Smooth muscle cell (in vitro differentiated cells): ENCODE measurements around the gene PJA2. TPM values are rescaled to one million over a fixed set of nuclear protein-coding genes. Genes with fewer than 3 reads are reported as not detected.

Experiments
- DNase-seq: peaks from one replicate; lab custom pipeline; 2025; ENCODE audit not compliant: unreplicated experiment; lab: John Stamatoyannopoulos, UW
- H2AFZ ChIP-seq: fragments of 200-600 bp; sonication (generic); 2 replicates; pipeline ENCODE4 v1.6.0; 2016; ENCODE audit warnings: antibody characterized with exemption, low read depth, mild to moderate bottlenecking
- H3F3A ChIP-seq: fragments of 200-600 bp; sonication (generic); 2 replicates; pipeline ENCODE4 v1.6.0; 2017; ENCODE audit warnings: antibody characterized with exemption, low read depth
- H3K27ac ChIP-seq: fragments of 200-600 bp; sonication (generic); 2 replicates; pipeline ENCODE4 v1.5.1; 2016; ENCODE audit warnings: low read depth, mild to moderate bottlenecking
- H3K27me3 ChIP-seq: fragments of 200-600 bp; sonication (generic); 2 replicates; pipeline ENCODE4 v1.6.1; 2016; ENCODE audit warnings: low read depth, mild to moderate bottlenecking
- H3K36me3 ChIP-seq: fragments of 200-600 bp; sonication (generic); 2 replicates; pipeline ENCODE4 v1.5.1; 2016; ENCODE audit warnings: low read depth
- H3K4me1 ChIP-seq: fragments of 200-600 bp; sonication (generic); 2 replicates; pipeline ENCODE4 v1.5.1; 2016; ENCODE audit warnings: low read depth
- H3K4me2 ChIP-seq: fragments of 200-600 bp; sonication (generic); 2 replicates; pipeline ENCODE4 v1.6.0; 2016; ENCODE audit warnings: mild to moderate bottlenecking
- H3K4me3 ChIP-seq: fragments of 200-600 bp; sonication (generic); 2 replicates; pipeline ENCODE4 v1.5.1; 2016; ENCODE audit warnings: mild to moderate bottlenecking
- H3K79me2 ChIP-seq: fragments of 200-600 bp; sonication (generic); 2 replicates; pipeline ENCODE4 v1.6.0; 2016; ENCODE audit warnings: low read depth, mild to moderate bottlenecking
- H3K9ac ChIP-seq: fragments of 200-600 bp; sonication (generic); 2 replicates; pipeline ENCODE4 v1.6.0; 2016; ENCODE audit warnings: low read depth
- H3K9me3 ChIP-seq: fragments of 200-600 bp; sonication (generic); replicated peaks from 2 replicates; pipeline ENCODE4 v1.5.1; 2016; ENCODE audit warnings: low read depth
- H4K20me1 ChIP-seq: fragments of 200-600 bp; sonication (generic); 2 replicates; pipeline ENCODE4 v1.6.0; 2016; ENCODE audit warnings: low read depth
- CTCF ChIP-seq: fragments of 200-600 bp; sonication (generic); IDR thresholded peaks from 2 replicates; pipeline ENCODE4 v1.5.1; 2017; ENCODE audit warnings: borderline replicate concordance, mild to moderate bottlenecking, antibody characterized with exemption; ENCODE audit not compliant: insufficient read depth, poor library complexity, severe bottlenecking
- WGBS: methylation state at CpG from one replicate; pipeline ENCODE4 v1.1.7; 2016; ENCODE audit warnings: low lambda C conversion rate; 5-methylcytosine and 5-hydroxymethylcytosine counted together
- polyA plus RNA-seq: library from polyadenylated mRNA; unstranded; fragments of >200 nt; fragmentation: Nextera tagmentation; extraction: Ambion mirVana; gene quantifications from 2 replicates; pipeline ENCODE4 v1.2.1, GENCODE V29; 2016
- total RNA-seq: library from RNA; depleted of rRNA; stranded (reverse); fragments of >200 nt; gene quantifications from 2 replicates; pipeline ENCODE4 v1.2.3, GENCODE V29; 2014

The PJA2 gene
- total and polyA plus RNA-seq, 2 experiments from 2014 or later, result 84.0 to 183 TPM

- Histone ChIP-seq H3F3A (no peaks in the 10 kb centered on the region), H3K9ac (no peak overlapping the region), H3K27ac (no peak overlapping the region), H4K20me1 (peaks cover 51% of the 10 kb centered on the region), H3K4me3 (no peak overlapping the region), H3K4me1 (no peaks in the 10 kb centered on the region), H3K79me2 (peaks cover 12% of the 10 kb centered on the region), H3K36me3 (peaks cover 25% of the 10 kb centered on the region), H3K9me3 (peaks cover 3% of the 10 kb centered on the region), H3K4me2 (no peak overlapping the region), H2AFZ (no peak overlapping the region), H3K27me3 (no peaks in the 10 kb centered on the region)
- WGBS, result 82% methylated on average over 1 of the region's 5 CpGs
- TF ChIP-seq CTCF, result no peak
- no peak for DNase-seq
Measured at GRCh38 chr5:109340351-109340750, 69.4 kb downstream of the PJA2 start.

- Histone ChIP-seq H3K27me3 (no peaks in the 10 kb centered on the region), H3F3A (no peaks in the 10 kb centered on the region), H3K4me3 (no peak overlapping the region), H3K9ac (no peak overlapping the region), H3K4me1 (no peaks in the 10 kb centered on the region), H3K9me3 (no peaks in the 10 kb centered on the region), H3K27ac (no peak overlapping the region), H2AFZ (no peak overlapping the region), H3K36me3 (peaks cover 9% of the 10 kb centered on the region), H3K79me2 (peaks cover 5% of the 10 kb centered on the region), H4K20me1 (peaks cover 58% of the 10 kb centered on the region), H3K4me2 (no peak overlapping the region)
- no peak for DNase-seq
- TF ChIP-seq CTCF, result no peak
Measured at GRCh38 chr5:109335114-109335513, 74.7 kb downstream of the PJA2 start.

GRCh38 chr5:109334056-109334455 is 75.7 kb downstream of the PJA2 start:
- H3K79me2 ChIP-seq, result peaks cover 5% of the 10 kb centered on the region
- H3K27me3 ChIP-seq, result no peaks in the 10 kb centered on the region
- no peak overlapping the region for H3K27ac ChIP-seq
- H3K4me1 ChIP-seq, result no peaks in the 10 kb centered on the region
- H2AFZ ChIP-seq, result no peak overlapping the region
- H3F3A ChIP-seq, result no peaks in the 10 kb centered on the region
- H3K4me3 ChIP-seq, result no peak overlapping the region
- no peak overlapping the region for H3K9ac ChIP-seq
- peaks cover 51% of the 10 kb centered on the region for H4K20me1 ChIP-seq
- H3K36me3 ChIP-seq, result peaks cover 9% of the 10 kb centered on the region
- no peak for TF ChIP-seq CTCF
- 96% methylated on average over 1 of the region's 1 CpG for WGBS
- no peak overlapping the region for H3K4me2 ChIP-seq
- no peak for DNase-seq
- no peaks in the 10 kb centered on the region for H3K9me3 ChIP-seq
